ENCODE results near the gene NCOA3.
"Not testable (repeated sequence)": the region's sequence is repeated elsewhere in the genome, so short reads cannot be mapped to it uniquely, and the experiment has no call there.

Gene NCOA3

DNA sequence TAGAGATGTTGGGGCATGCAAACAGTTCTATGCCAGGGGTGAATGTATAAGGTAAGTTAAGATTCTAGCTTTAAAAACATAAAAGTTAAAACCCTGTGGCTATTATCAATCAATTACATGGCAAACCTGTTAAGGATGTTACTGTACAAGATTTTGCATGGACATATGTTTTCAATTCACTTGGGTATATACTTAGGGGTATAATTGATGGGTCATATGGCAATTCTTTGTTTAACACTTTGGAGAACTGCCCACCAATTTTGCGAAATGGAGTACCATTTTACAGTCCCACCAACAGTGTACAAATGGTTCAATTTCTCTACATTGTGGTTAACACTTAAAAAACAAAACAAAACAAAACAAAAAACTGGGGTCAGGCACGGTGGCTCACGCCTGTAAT, 9.4 kb upstream of the NCOA3 start:
- Histone ChIP-seq H3K36me3 (ENCODE audit: insufficient read depth) (no peaks in the 10 kb centered on the region), H3K4me1 (ENCODE audit: low read depth, poor library complexity, severe bottlenecking) (peaks cover 83% of the 10 kb centered on the region), H3K27me3 (ENCODE audit: insufficient read depth, low read depth) (no peaks in the 10 kb centered on the region), H2AFZ (ENCODE audit: low read depth) (peak overlapping the region; percentile 27; the same call in 1 of the 2 replicates), H4K20me1 (ENCODE audit: insufficient read depth) (no peaks in the 10 kb centered on the region), H3K4me2 (peak overlapping the region; percentile 87), H3K4me3 (IDR thresholded peaks at IDR 0.05; ENCODE audit: insufficient read depth, low read depth, low read length) (no peak overlapping the region), H3K27ac (peak overlapping the region; percentile 72), H3K9ac (peak overlapping the region; percentile 25; the same call in 1 of the 2 replicates), H3K79me2 (ENCODE audit: insufficient read depth, low read depth) (no peaks in the 10 kb centered on the region)
- TF ChIP-seq, protein P1, sequence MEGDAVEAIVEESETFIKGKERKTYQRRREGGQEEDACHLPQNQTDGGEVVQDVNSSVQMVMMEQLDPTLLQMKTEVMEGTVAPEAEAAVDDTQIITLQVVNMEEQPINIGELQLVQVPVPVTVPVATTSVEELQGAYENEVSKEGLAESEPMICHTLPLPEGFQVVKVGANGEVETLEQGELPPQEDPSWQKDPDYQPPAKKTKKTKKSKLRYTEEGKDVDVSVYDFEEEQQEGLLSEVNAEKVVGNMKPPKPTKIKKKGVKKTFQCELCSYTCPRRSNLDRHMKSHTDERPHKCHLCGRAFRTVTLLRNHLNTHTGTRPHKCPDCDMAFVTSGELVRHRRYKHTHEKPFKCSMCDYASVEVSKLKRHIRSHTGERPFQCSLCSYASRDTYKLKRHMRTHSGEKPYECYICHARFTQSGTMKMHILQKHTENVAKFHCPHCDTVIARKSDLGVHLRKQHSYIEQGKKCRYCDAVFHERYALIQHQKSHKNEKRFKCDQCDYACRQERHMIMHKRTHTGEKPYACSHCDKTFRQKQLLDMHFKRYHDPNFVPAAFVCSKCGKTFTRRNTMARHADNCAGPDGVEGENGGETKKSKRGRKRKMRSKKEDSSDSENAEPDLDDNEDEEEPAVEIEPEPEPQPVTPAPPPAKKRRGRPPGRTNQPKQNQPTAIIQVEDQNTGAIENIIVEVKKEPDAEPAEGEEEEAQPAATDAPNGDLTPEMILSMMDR (conservative IDR thresholded peaks at IDR 0.05; ENCODE audit: low read depth, low read length) = no peak

DNA sequence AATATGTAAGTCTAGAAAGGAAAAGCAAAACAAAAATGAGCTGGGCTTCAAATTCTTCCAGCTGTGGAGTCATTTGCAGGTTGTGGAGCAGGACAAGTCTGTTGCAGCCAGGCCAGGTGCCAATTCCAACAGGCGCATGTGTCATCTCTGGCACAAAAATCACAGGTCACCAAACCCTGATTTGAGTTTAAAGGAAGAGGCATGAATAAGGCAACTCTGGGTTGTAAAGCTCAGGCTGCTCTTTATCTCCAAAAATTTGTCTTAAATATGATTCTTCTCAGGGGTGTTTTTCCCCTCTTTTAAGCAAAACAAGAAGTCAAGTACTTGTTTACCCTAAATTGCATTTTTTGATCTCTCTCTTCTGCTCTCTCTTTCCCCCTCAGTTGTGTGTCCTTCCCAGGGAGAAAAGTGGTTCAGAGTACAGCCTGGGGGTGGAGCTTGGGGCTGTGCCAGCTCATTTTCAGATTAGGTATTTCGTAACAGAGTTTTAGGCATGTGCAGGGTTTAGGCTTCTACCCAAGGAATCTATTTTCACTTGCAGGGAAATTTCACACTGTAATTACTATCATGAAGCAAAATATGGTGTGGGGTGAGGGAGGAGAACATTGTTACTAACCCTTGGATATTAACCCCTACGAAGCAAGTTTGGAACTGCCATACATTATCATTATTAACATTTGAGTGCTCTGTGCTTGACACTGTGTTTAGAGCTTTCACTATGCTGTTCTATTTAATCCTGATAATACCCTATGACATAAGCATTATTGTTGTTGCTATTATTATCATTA, 8.3 kb upstream of the NCOA3 start:
- H3K4me1 ChIP-seq (ENCODE audit: low read depth, poor library complexity, severe bottlenecking) = peaks cover 75% of the 10 kb centered on the region
- H3K79me2 ChIP-seq (ENCODE audit: insufficient read depth, low read depth) = no peaks in the 10 kb centered on the region
- no peaks in the 10 kb centered on the region for H3K36me3 ChIP-seq (ENCODE audit: insufficient read depth)
- no peak overlapping the region for H3K4me3 ChIP-seq (IDR thresholded peaks at IDR 0.05; ENCODE audit: insufficient read depth, low read depth, low read length)
- H3K27me3 ChIP-seq (ENCODE audit: insufficient read depth, low read depth) = no peaks in the 10 kb centered on the region
- H3K9ac ChIP-seq = peak overlapping the region; percentile 25; the same call in 1 of the 2 replicates
- peak overlapping the region; percentile 27; the same call in 1 of the 2 replicates for H2AFZ ChIP-seq (ENCODE audit: low read depth)
- H3K27ac ChIP-seq = peak overlapping the region; percentile 72
- H3K4me2 ChIP-seq = peak overlapping the region; percentile 87
- no peaks in the 10 kb centered on the region for H4K20me1 ChIP-seq (ENCODE audit: insufficient read depth)
- TF ChIP-seq, protein P1 (conservative IDR thresholded peaks at IDR 0.05; ENCODE audit: low read depth, low read length) = no peak

DNA sequence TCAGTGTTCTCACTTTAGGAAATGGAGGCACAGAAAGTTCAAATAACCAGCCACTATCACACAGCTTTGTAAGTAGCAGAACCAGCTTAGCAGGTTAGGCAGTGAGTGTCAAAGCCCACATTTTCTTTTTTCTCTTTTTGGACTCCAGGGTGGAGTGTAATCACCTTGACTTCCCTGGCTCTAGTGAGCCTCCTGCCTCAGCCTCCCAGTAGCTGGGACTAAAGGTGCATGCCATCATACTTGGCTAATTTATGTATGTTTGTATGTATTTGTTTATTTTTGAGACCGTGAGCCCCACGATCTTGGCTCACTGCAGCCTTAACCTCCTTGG, 7.8 kb upstream of the NCOA3 start:
- no peaks in the 10 kb centered on the region for H3K36me3 ChIP-seq (ENCODE audit: insufficient read depth)
- no peaks in the 10 kb centered on the region for H3K27me3 ChIP-seq (ENCODE audit: insufficient read depth, low read depth)
- H3K4me1 ChIP-seq (ENCODE audit: low read depth, poor library complexity, severe bottlenecking) = peaks cover 70% of the 10 kb centered on the region
- TF ChIP-seq, protein P1 (conservative IDR thresholded peaks at IDR 0.05; ENCODE audit: low read depth, low read length) = no peak
- H2AFZ ChIP-seq (ENCODE audit: low read depth) = peak overlapping the region; percentile 27; the same call in 1 of the 2 replicates
- H4K20me1 ChIP-seq (ENCODE audit: insufficient read depth) = no peaks in the 10 kb centered on the region
- H3K27ac ChIP-seq = peak overlapping the region; percentile 72
- H3K4me3 ChIP-seq (IDR thresholded peaks at IDR 0.05; ENCODE audit: insufficient read depth, low read depth, low read length) = no peak overlapping the region
- peak overlapping the region; percentile 87 for H3K4me2 ChIP-seq
- no peaks in the 10 kb centered on the region for H3K79me2 ChIP-seq (ENCODE audit: insufficient read depth, low read depth)
- peak overlapping the region; percentile 25; the same call in 1 of the 2 replicates for H3K9ac ChIP-seq

DNA sequence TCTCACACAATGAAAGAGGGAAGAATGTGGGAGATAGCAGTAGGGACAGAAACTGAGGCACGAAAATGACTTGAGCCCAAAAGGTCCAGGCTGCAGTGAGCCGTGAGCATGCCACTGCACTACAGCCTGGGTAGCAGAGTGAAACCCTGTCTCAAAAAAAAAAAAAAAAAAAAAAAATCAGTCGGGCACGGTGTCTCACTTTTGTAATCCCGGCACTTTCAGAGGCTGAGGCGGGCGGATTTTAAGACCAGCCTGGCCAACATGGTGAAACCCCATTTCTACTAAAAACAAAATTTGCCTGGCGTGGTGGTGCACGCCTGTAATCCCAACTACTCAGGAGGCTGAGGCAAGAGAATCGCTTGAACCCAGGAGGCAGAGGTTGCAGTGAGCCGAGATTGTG, 7.1 kb upstream of the NCOA3 start:
- Histone ChIP-seq H3K27ac (peak overlapping the region; percentile 72; the same call in 1 of the 2 replicates), H2AFZ (ENCODE audit: low read depth) (peak overlapping the region; percentile 27; the same call in 1 of the 2 replicates), H3K4me2 (peak overlapping the region; percentile 87; the same call in 1 of the 2 replicates)

GRCh38 chr20:47496118-47496517, 5.6 kb upstream of the NCOA3 start:
- Histone ChIP-seq H3K27ac (no peak overlapping the region), H3K36me3 (ENCODE audit: insufficient read depth) (no peaks in the 10 kb centered on the region), H4K20me1 (ENCODE audit: insufficient read depth) (no peaks in the 10 kb centered on the region), H3K27me3 (ENCODE audit: insufficient read depth, low read depth) (no peaks in the 10 kb centered on the region), H3K4me1 (ENCODE audit: low read depth, poor library complexity, severe bottlenecking) (peaks cover 76% of the 10 kb centered on the region), H3K79me2 (ENCODE audit: insufficient read depth, low read depth) (no peaks in the 10 kb centered on the region; the same call in 1 of the 2 replicates), H3K4me3 (IDR thresholded peaks at IDR 0.05; ENCODE audit: insufficient read depth, low read depth, low read length) (no peak overlapping the region), H3K9ac (no peak overlapping the region), H3K4me2 (no peak overlapping the region), H2AFZ (ENCODE audit: low read depth) (no peak overlapping the region)
- TF ChIP-seq, protein P1 (conservative IDR thresholded peaks at IDR 0.05; ENCODE audit: low read depth, low read length) = no peak

More for the DNA sequence above, 7.1 kb upstream of the NCOA3 start:
- not testable (repeated sequence) for H4K20me1 ChIP-seq (ENCODE audit: insufficient read depth); H3K79me2 ChIP-seq (ENCODE audit: insufficient read depth, low read depth); H3K36me3 ChIP-seq (ENCODE audit: insufficient read depth); H3K4me3 ChIP-seq (IDR thresholded peaks at IDR 0.05; ENCODE audit: insufficient read depth, low read depth, low read length); H3K9ac ChIP-seq; H3K27me3 ChIP-seq (ENCODE audit: insufficient read depth, low read depth)
- H3K4me1 ChIP-seq (ENCODE audit: low read depth, poor library complexity, severe bottlenecking) = peaks cover 68% of the 10 kb centered on the region
